Epidermal melanocyte (primary cell): ENCODE measurements around the gene MAP1LC3B2.

Experiments used
- DNase-seq: peaks from one replicate; pipeline ENCODE4 v3.0.0; 2011; ENCODE audit warnings: low spot score; ENCODE audit not compliant: insufficient read length

Gene MAP1LC3B2

DNA sequence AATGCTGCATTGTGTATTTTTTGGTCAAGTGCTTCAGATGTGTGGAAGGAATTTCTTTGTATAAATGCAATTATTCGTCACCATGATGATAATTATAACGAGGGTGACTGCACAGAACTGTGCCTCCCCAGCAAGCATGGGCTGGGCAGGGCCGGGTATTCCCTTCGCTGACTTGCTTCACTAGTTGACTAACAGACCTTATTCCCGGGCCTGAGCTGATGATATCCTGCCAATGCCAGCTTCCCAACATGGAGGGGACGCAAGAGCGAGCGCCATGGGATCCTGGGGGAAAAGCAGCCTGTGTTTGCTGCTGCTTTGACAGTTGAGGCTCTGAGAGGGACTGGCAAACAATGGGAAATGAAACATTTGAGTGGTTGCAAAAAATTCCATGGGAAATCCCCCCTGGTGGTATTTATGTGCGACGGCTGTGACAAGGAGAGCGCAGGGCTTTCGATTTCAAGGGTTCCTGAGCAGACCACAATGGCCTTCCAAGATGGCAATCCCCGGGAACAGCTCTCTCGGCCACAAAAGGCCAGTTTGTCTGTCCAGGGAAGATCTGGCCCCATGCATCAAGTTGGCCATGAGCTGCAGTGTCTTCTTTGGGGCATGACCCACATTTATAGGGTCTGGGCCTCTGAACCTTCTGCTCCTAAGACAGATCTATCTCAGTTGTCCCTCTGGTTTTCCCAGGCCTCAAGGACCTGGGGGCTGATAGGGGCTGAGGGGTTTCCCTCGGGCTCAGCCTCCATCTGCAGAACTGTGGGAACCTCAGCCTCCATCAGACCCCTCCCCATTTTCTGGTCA is 21.9 kb upstream of the MAP1LC3B2 start:
- no peak for DNase-seq

DNA sequence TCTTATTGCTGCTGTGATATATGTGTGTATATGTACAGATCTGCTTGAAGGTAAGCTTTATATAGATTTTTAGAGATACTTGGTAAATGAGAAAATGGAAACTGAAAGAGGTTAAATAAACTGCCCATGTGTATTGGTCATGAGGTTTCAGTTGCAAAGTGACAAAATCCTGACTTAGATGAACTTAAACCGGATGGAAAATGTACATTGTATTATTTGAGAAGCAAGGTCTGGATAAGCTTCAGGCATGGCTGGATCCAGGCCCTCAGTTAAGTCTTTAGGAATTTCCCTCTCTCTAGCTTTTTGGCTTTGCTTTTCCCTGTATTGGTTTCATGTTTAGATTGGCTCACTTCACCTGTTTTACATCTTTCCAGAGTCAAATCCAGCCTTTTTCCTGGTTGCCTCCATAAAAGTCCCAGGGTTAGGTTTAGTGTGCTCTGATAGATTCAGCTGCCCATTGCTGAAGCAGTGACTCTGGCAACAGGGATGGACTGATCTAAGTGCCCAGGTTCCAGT is 21.0 kb upstream of the MAP1LC3B2 start:
- DNase-seq = no peak

DNA sequence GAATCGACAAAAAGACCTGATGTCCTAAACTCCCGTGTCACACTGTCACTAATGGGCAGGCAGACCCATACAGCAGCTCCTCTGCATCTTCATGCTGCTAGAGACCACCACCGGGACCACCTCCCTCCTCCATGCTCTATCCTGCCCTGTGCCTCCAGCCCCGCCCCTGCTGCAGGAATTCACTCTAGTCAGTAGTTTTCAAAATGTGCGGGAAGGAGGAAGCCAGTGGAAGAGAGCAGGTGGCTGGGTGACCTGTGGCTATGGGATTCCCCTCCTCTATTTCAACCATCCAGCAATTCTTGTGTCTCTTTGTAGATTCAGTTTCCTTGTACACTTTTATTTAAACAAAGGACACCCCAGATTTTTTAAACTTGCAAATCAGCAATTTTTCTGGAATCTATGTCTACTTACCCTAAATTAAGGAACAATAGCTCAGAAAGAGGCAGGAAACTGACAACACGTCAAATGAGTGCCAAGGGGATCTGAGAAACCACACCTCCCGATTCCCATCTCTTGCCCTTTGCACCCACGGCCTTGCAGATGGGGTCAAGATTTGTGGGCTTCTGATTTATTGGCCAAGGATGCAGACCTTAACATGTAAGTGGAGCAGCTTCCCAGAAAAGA is 20.4 kb upstream of the MAP1LC3B2 start:
- DNase-seq = no peak

DNA sequence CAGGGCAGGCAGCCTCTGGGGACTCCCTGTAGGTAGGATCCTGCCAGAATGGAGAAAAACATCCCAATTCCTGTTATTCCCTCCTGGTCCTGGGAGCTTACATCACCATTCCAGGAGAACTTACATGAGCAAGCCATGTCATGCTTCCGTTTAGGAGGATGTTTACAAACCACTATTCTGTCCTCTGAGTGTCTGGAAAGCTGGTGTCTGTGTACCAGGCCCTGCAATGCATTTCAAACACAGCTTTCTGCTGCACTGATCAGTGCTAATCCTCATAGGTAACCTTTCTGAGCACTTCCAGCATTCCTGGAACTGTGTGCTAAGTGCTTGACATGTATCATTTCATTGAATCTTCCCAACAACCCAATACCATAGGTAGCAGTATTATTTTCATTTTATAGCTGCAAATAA is 19.8 kb upstream of the MAP1LC3B2 start:
- DNase-seq = no peak

DNA sequence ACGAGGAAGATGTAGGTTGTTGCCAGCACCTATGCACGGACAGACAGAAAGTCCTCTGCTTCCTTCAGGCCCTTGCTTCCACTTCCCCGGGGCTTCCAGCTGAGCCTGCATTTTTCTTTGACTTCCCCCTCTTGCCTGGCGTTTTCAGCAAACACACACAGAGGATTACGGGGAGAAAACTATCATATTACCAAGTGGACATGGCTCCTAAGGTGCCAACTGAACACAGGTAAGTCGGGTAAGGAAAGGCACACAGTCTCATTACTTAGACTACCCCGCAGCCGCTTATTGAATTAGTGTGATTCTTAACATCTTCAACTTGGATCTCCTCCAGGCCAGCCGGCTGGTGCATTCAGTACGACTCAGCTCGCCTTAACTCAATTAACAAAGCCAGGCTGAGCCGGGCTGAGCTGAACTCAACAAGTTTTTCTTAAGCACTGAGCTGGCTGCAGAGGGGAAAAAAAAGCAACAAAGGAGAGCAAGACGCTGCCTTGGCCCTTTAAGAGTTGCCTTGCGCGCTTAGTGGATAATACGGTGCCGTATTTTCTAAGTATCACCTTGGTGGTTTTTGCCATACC is 19.2 kb upstream of the MAP1LC3B2 start:
- no peak for DNase-seq

DNA sequence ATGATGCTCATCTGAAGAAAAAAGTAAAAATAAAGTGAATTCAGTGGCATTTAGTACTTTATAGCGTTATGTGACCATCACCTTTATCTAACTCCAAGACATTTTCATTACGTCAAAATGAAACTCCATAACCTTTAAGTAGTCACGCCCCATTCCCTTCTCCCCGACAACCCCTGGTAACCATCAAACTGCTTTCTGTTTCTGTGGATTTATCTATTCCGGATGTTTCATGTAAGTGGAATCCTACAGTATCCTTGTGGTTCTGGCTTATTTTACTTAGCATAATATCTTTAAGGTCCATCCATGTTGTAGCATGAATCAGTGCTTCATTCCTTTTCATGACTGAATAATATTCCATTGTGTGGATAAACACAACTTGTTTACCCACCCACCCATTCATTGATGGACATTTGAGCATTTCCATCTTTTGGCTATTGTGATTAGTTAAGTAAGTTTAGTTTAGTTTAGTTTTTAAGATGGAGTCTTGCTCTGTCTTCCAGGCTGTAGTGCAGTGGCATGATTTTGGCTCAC is 18.5 kb upstream of the MAP1LC3B2 start:
- no peak for DNase-seq

DNA sequence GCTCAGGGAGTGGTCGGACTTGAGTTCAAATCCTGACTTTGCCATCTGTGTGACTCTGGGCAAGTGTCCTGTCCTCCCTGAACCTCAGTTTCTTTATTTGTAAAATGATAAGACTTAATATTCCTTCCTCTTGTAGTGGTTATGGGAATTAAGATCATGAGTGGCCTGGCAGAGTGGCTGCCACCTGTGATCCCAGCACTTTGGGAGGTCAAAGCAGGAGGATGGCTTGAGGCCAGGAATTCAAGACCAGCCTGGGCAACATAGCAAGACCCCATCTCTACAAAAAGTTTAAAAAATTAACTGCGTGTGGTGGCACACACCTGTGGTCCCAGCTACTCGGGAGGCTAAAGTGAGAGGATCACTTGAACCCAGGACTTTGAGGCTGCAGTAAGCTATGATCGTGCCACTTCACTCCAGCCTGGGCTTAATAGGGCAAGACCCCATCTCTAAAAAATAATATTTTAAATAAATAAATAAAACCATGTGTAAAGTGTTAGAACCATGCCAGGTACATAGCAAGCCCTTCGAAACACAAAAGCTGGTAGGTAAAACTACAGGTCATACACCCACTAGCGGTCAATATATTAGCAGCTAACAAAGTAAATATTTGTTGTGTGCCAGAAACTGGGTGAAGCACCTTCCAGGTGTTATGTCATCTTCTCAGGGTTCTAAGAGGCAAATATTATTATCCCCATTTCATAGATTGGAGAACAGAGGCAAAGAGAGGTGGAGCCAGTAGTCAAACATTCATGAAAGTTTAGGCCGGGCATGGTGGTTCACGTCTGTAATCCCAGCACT is 17.4 kb upstream of the MAP1LC3B2 start:
- no peak for DNase-seq

DNA sequence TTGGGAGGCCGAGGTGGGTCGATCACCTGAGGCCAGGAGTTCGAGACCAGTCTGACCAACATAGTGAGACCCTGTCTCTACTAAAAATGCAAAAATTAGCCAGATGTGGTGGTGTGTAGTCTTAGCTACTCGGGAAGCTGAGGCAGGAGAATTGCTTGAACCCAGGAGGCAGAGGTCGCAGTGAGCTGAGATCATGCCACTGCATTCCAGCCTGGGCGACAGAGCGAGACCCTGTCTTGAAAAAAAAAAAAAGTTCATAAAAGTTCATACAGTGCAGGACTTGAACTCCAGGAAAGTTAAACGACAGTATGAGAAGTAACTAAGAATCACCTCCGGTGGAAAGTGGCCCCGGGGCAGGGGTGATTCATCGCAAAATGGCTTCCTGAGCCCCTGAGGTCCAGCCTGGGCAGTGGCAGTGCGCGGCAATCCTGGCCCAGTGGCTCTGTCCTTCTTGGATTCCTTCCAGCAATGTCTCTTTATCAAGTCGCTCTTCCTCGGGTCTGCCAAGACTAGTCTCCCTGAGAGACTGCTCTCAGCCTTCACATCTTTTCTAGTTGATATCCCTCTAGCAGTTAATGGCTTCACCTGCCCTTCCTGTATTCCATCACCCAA is 16.7 kb upstream of the MAP1LC3B2 start:
- DNase-seq = no peak

DNA sequence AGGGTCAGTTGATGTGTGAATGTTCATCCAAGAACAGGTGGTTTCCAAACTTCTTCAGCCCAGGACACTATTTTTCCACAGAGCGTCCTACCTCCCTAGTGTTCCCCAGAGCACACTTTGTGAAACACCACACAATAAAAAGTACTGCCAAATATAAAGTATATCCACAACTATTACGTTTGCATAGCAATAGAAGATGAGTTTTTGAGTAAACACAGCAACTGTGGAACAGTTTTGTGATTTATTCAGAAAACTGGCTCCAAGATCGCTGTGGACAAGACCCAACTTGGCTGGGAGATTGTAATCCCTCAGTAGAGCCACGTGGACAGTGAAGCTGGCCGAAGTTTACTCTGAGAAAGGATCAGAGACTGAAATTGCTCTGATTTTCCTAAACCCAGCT is 14.5 kb upstream of the MAP1LC3B2 start:
- DNase-seq = no peak

DNA sequence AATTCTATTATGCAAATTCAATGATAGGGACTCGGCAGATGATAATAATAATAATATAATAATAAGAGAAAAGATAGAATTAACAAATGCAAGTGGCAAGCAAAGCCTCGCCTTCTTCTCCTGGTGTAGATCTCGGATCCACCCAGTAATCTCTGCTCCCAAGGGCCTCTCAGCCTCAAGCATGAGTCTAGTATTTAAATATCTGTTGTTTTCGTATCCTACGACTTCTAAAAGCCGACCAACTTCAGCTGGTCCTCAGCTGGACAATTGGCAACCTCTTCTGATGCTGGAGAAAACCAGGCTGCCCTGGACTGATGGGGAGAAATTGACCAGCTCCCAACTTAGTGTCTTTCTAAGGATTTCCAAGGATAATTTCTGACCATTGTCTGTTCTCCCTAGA is 14.0 kb upstream of the MAP1LC3B2 start:
- DNase-seq = no peak

DNA sequence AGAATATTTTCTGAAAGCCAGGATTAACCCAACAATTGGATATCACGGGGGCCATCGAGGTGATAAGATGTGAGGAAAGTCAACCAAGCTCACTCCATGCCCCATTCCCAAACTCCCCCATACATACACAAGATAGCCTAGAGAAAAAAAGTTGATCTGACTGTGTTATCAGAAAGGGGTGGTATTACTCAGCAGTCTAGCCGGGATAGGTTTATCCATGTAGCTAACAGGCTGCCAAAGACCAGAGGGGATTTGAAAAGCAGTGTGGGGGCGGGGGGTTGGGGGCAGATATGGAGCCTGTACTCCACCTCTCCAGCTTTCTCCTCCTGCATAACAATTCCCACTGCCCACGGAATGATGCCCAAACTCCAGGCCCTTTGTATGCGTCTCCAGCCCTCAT is 13.2 kb upstream of the MAP1LC3B2 start:
- no peak for DNase-seq

DNA sequence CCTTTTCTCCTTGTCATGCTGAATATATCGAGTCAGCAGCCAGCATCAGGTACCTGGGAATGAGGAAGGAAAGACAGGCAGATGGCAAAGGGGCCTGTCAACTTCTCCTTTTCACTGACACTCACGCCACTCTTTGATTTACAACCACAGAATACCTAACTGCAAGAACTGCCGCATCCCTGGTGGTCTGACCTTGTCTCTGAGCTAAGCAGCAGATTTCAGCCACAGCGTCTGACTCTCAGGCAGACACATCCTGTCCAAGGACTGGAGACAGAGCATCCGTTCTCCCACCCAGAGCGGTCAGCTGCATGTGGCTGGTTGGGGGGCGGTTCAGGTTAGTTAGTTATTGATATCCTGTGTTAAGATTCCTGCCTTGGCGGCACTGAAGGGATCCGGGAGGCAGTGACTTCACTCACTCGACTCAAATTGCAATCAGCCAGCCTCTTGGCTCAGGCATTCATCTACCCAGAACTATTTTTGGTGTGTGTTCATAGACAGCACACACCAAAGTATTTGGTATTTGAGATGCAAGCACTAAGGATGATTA is 11.2 kb upstream of the MAP1LC3B2 start:
- no peak for DNase-seq

DNA sequence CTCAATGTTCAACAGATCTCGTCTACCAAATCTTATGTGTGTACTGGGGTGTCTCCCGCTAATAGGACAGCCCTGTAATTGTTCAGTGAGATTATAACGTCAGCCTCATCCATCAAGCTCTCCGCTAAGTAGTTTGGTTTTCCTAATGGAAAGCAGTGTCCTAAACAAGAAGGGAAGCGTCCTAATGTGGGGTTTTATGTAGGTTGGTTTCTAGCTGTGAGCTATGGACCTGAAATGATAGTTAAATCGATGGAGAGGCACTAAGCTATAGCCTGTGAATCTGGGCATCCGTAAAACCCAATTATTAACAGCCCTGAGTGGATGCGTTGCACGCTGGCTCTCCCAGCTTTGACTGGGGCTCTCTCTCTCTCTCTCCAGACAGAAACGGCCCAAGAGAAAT is 9.2 kb upstream of the MAP1LC3B2 start:
- no peak for DNase-seq

DNA sequence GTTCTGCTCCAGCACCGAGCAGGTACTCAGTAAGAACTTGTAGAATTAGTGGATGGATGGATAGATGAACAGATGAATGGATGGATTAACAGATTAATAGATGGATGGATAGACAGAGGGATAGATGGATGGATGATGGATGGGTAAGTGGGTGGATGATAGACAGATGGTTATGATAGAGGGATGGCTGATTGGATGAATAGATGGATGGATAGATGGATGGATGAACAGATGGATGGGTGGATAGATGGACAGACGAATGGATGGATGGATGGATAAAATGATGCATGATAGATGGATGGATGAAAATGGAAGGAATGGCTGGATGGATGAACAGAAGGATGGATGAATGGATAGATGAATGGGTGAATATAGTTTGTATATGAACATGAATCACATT is 8.0 kb upstream of the MAP1LC3B2 start:
- DNase-seq = no peak

DNA sequence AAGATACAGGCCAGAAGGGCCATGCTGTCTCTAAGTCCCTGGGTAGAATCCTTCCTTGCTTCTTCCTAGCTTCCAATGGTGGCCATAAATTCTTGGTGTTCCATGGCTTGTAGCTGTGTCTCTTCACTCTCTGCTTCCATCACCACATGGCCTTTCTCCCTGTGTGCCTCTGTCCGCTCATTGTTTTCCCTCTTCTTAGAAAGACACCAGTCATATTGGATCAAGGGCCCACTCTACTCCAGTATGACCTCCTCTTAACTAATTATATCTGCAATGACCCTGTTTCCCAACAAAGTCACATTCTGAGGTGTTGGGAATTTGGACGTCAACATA is 7.6 kb upstream of the MAP1LC3B2 start:
- DNase-seq = no peak

DNA sequence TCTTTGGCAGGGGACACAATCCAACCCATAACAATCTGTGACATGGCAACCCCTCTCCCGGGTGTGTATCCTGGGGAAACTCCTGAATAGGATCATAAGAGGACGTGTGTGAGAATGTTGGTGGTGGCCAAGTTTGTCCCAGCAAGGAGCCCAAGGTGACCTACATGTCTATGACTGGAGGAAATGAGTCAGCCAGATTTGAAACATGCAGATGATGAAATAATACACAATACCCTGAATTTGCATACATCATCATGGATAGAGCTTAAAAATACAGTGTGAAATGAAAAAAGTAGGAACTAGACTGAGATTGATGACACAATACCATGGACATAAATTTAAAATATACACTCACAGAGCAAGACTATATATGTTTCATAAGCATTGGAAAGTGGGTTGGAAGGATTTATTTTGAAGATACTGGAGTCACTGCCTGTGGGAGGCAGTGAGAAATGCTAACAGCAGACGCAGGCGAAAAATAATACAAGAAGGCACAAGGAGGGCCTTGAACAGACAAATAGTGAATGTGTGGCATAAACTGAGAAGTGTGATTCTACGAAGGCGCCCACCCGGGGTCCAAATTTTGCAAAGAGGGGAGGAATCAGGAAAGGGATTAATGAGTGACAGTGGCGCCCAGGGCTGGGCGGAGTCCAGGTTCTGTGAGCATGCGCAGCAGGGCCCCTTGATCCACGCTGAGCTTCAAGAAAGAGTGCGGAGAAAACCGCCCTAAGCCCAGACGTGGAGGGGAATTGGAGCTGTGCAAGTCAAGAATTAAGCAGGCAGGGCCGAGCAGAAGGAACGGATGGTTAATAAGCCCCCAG is 7.0 kb upstream of the MAP1LC3B2 start:
- DNase-seq = no peak

DNA sequence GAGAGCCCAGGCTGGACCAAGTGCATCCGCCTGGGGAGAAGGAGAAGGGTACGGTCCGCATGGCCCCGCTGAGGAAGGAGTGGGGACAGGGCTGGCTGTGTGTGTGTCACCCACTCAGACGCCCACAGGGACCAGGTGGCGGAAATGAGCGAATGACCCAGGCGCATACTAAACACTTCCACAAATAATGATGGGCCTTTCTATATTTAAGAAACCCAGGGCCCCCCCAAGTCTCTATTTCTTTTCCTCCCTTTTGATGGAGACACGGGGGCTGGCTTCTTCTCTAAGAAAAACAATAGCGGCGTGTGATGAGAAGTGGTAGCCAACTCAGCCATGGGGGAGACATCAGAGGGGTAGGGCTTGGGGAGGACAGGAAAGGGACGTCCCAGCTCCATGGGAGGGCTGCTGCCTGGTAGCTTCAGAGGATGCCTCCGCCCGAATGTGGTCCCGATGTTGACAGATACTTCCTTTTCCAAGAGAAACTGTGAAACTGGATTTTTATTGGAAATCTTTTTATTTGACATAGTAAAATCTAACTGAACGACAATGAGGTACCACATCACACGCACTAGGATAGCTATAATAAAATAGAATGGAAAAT is 6.3 kb upstream of the MAP1LC3B2 start:
- DNase-seq = no peak

DNA sequence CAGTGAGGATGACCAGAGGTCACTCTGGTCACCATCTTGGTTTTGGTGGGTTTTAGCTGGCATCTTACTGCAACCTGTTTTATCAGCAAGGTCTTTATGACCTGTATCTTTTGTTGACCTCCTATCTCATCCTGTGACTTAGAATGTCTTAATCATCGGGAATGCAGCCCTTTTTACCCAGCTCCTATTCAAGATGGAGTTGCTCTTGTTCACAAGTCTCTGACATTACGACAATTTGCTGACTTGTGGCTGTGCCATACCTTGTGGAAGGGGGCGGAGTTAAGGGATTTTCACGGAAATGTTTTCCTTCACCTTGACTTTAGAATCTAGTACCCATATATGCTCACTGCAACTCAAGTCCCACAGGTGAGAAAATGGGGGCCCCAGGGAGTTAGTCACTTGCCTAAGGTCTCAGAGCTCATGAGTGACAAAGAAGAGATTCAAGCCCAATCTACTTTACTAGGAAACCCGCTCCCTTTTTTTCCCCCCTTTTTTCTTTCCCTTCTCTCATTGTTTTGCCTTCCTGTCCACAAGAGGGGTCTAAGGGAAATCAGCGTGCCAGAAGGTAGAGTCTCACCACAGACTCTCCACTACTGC is 2.7 kb upstream of the MAP1LC3B2 start:
- no peak for DNase-seq

DNA sequence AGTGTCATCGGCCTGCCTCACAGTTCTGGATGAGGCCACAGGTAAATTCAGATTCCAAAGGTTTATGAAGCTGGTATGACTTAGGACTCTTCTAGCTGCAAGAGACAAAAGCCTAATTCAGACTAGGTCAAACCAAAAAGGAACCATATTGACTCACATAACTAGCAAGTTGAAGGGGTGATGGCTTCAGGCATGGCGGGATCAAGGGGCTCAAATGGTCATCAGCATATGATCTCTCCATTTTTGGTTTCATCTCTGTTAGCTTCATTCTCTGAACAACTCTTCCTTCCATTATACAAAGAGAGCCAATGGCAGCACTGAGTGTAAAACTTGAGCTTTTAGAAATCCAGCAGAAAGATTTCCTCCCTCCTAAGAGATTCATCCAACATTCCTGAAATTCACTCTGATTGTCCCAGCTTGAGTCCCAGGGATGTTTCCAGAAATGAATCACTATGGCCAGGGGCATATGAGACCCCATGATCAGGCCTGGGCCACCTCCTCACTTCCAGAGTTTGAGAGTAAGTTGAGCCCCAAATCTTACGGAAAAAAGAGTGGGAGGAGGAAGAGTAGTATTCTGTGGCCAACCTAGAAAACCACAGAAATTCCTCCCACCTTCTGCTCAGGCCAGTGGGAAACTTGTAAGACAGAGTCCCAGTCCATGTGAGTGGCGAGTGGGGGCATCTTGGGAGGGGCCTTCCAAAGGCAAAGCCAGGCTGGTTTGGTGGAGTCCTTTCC is 2.0 kb upstream of the MAP1LC3B2 start:
- DNase-seq = no peak
